ENCODE results near the gene LRP8.

DNA sequence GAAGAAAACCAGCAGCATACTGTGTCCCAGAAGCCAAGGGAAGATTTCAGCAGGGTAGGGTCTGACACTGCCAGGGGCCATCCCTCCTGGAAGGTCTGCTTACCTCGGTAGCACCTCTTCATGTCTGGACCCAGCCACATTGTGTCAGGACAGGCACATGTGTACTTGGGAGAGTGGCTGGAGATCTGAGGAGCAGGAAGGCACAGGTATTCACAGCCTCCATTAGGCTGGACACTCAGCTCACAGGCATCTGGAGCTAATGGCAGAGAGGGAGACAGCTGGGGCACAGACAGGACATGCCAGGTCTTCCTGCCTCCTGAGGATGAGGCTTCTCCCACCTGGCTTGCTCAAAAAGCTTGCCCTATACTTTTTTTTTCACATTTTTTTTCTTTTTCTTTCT, 69.7 kb downstream of the LRP8 start:
- TF ChIP-seq TCF7L2 (IDR thresholded peaks at IDR 0.05; ENCODE audit: low read depth, low read length) (no peak), SIN3A (IDR thresholded peaks at IDR 0.05; ENCODE audit: borderline replicate concordance, insufficient read depth, low read depth, low read length) (no peak), POLR2AphosphoS5 (IDR thresholded peaks at IDR 0.05; ENCODE audit: low read depth, low read length) (no peak)
- TF ChIP-seq, protein P1, sequence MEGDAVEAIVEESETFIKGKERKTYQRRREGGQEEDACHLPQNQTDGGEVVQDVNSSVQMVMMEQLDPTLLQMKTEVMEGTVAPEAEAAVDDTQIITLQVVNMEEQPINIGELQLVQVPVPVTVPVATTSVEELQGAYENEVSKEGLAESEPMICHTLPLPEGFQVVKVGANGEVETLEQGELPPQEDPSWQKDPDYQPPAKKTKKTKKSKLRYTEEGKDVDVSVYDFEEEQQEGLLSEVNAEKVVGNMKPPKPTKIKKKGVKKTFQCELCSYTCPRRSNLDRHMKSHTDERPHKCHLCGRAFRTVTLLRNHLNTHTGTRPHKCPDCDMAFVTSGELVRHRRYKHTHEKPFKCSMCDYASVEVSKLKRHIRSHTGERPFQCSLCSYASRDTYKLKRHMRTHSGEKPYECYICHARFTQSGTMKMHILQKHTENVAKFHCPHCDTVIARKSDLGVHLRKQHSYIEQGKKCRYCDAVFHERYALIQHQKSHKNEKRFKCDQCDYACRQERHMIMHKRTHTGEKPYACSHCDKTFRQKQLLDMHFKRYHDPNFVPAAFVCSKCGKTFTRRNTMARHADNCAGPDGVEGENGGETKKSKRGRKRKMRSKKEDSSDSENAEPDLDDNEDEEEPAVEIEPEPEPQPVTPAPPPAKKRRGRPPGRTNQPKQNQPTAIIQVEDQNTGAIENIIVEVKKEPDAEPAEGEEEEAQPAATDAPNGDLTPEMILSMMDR (IDR thresholded peaks at IDR 0.05): no peak
- TF ChIP-seq, protein P2, sequence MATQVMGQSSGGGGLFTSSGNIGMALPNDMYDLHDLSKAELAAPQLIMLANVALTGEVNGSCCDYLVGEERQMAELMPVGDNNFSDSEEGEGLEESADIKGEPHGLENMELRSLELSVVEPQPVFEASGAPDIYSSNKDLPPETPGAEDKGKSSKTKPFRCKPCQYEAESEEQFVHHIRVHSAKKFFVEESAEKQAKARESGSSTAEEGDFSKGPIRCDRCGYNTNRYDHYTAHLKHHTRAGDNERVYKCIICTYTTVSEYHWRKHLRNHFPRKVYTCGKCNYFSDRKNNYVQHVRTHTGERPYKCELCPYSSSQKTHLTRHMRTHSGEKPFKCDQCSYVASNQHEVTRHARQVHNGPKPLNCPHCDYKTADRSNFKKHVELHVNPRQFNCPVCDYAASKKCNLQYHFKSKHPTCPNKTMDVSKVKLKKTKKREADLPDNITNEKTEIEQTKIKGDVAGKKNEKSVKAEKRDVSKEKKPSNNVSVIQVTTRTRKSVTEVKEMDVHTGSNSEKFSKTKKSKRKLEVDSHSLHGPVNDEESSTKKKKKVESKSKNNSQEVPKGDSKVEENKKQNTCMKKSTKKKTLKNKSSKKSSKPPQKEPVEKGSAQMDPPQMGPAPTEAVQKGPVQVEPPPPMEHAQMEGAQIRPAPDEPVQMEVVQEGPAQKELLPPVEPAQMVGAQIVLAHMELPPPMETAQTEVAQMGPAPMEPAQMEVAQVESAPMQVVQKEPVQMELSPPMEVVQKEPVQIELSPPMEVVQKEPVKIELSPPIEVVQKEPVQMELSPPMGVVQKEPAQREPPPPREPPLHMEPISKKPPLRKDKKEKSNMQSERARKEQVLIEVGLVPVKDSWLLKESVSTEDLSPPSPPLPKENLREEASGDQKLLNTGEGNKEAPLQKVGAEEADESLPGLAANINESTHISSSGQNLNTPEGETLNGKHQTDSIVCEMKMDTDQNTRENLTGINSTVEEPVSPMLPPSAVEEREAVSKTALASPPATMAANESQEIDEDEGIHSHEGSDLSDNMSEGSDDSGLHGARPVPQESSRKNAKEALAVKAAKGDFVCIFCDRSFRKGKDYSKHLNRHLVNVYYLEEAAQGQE (IDR thresholded peaks at IDR 0.05; ENCODE audit: insufficient read depth in 1 of 2, low read depth in 2 of 2, low read length in 1 of 2): no peak
